WTC11 (cell line): ENCODE results near the gene NMUR1. TPM values are rescaled to one million over a fixed set of nuclear protein-coding genes. Genes with fewer than 3 reads are reported as not detected.

ENCODE experiments used
- ATAC-seq: fragments of 200-7000 bp; cut with Tn5 transposase; 2 replicates; pipeline ENCODE4 v1.10.0; 2021; ENCODE audit warnings: mild to moderate bottlenecking, moderate library complexity
- CTCF ChIA-PET: fragments of 300-600 bp; sonication (Branson Sonifier 250); formaldehyde crosslinking; loops from one replicate; lab custom pipeline; 2021; ENCODE audit warnings: antibody characterized with exemption; lab: Charles Lee
- POLR2A ChIA-PET: fragments of 350-600 bp; sonication (Branson Sonifier 250); formaldehyde crosslinking; loops from one replicate; lab custom pipeline; 2021; ENCODE audit warnings: antibody characterized with exemption; lab: Charles Lee
- DNase-seq: peaks from one replicate; pipeline ENCODE4 v3.0.0; 2021; ENCODE audit warnings: low spot score
- H3K27ac Mint-ChIP-seq: 2 replicates; pipeline ENCODE4 v1.8.0; 2021; ENCODE audit warnings: mixed read lengths
- H3K27me3 Mint-ChIP-seq: 2 replicates; pipeline ENCODE4 v1.8.0; 2021; ENCODE audit warnings: low read depth, mild to moderate bottlenecking, moderate library complexity, mixed read lengths
- H3K36me3 Mint-ChIP-seq: 2 replicates; pipeline ENCODE4 v1.8.0; 2021; ENCODE audit warnings: mixed read lengths
- H3K4me1 Mint-ChIP-seq: 2 replicates; pipeline ENCODE4 v1.8.0; 2022; ENCODE audit warnings: mixed read lengths
- H3K4me3 Mint-ChIP-seq: 2 replicates; pipeline ENCODE4 v1.8.0; 2021; ENCODE audit warnings: mild to moderate bottlenecking, moderate library complexity, mixed read lengths
- H3K9me3 Mint-ChIP-seq: 2 replicates; pipeline ENCODE4 v1.8.0; 2021; ENCODE audit warnings: mixed read lengths
- ATF3 ChIP-seq: sonication (generic); formaldehyde crosslinking; conservative IDR thresholded peaks from 2 replicates; pipeline ENCODE4 v1.8.1; 2022; ENCODE audit warnings: mild to moderate bottlenecking, missing genetic modification reagents
- GABPB1 ChIP-seq: sonication (generic); formaldehyde crosslinking; IDR thresholded peaks from 2 replicates; pipeline ENCODE4 v1.8.1; 2023; ENCODE audit warnings: mild to moderate bottlenecking, missing genetic modification reagents
- SP1 ChIP-seq: sonication (generic); formaldehyde crosslinking; conservative IDR thresholded peaks from 2 replicates; pipeline ENCODE4 v1.8.1; 2022; ENCODE audit warnings: missing genetic modification reagents
- ZBTB43 ChIP-seq: sonication (generic); formaldehyde crosslinking; IDR thresholded peaks from 2 replicates; pipeline ENCODE4 v1.8.1; 2023; ENCODE audit warnings: mild to moderate bottlenecking, missing genetic modification reagents
- ZNF121 ChIP-seq: sonication (generic); formaldehyde crosslinking; IDR thresholded peaks from 2 replicates; pipeline ENCODE4 v1.8.0; 2023; ENCODE audit warnings: missing genetic modification reagents
- ZNF263 ChIP-seq: sonication (generic); formaldehyde crosslinking; IDR thresholded peaks from 2 replicates; pipeline ENCODE4 v1.8.1; 2022; ENCODE audit warnings: low read depth, mild to moderate bottlenecking, moderate library complexity, missing genetic modification reagents
- ZNF423 ChIP-seq: fragments of 250-450 bp; sonication (Bioruptor Pico); IDR thresholded peaks from 2 replicates; pipeline ENCODE4 v2.1.2; 2022; ENCODE audit warnings: mild to moderate bottlenecking, moderate library complexity
- ZNF532 ChIP-seq: fragments of 250-450 bp; sonication (Bioruptor Pico); IDR thresholded peaks from 2 replicates; pipeline ENCODE4 v1.9.0; 2021; ENCODE audit warnings: mild to moderate bottlenecking, borderline replicate concordance
- ZNF671 ChIP-seq: fragments of 250-450 bp; sonication (Bioruptor Pico); IDR thresholded peaks from 2 replicates; pipeline ENCODE4 v1.8.0; 2021; ENCODE audit warnings: mild to moderate bottlenecking
- total RNA-seq: library from RNA; stranded (reverse); gene quantifications from 3 replicates; pipeline ENCODE4 v1.2.3, GENCODE V29; 2021
- TF ChIP-seq, protein P1 (sequence below): sonication (generic); formaldehyde crosslinking; IDR thresholded peaks from 2 replicates; pipeline ENCODE4 v1.8.1; 2023; ENCODE audit warnings: mild to moderate bottlenecking, missing genetic modification reagents, moderate library complexity
- TF ChIP-seq, protein P2 (sequence below): sonication (generic); formaldehyde crosslinking; IDR thresholded peaks from 2 replicates; pipeline ENCODE4 v1.8.0; 2022; ENCODE audit warnings: missing genetic modification reagents
- TF ChIP-seq, protein P3 (sequence below): sonication (generic); formaldehyde crosslinking; conservative IDR thresholded peaks from 2 replicates; pipeline ENCODE4 v1.8.1; 2023; ENCODE audit warnings: mild to moderate bottlenecking, low read depth, missing genetic modification reagents, moderate library complexity
- TF ChIP-seq, protein P4 (sequence below): fragments of 250-450 bp; sonication (Bioruptor Pico); IDR thresholded peaks from 2 replicates; pipeline ENCODE4 v2.1.2; 2022; ENCODE audit warnings: mild to moderate bottlenecking, moderate library complexity

Gene NMUR1
- total RNA-seq, 1 experiment from 2014 or later = 0.42 TPM

- TF ChIP-seq ATF3 (CRISPR knock-in tag) = no peak
- TF ChIP-seq ZNF423 (CRISPR knock-in tag) = no peak
- TF ChIP-seq, all 79 proteins: peak for 0
Measured at GRCh38 chr2:231503766-231504165, 26.5 kb downstream of the NMUR1 start (continued).

DNA sequence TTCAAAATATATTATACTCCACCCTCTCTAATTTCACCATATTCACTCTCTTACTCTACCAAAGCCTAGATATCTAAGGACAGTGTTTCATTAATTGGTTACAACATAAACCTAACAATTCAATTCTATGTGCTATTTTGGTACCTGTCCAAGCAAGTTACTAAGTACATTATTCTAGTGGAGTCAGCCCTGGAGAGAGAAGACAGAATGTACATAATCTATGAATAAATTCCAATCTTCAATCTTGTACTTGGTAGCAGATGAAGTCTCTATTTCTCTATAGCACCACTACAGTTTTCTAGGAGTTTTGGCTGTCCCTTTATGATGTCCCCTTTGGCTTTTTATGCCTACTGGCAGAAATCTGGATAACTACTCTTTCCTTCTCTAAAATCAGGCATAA, 27.6 kb downstream of the NMUR1 start:
- ChIA-PET POLR2A (no interaction called here), CTCF (interaction anchor here (1.4 kb wide), 1 partner anchor 39 kb away, joined by 4 read pairs; no protein-coding TSS in a partner anchor)
- H3K27me3 Mint-ChIP-seq = no peaks in the 10 kb centered on the region
- no peak for TF ChIP-seq ZNF121
- no peaks in the 10 kb centered on the region for H3K4me1 Mint-ChIP-seq
- no peaks in the 10 kb centered on the region for H3K9me3 Mint-ChIP-seq
- H3K4me3 Mint-ChIP-seq = no peak overlapping the region
- H3K36me3 Mint-ChIP-seq = peaks cover 31% of the 10 kb centered on the region
- no peak for ATAC-seq
- no peak for DNase-seq
- H3K27ac Mint-ChIP-seq = no peak overlapping the region

DNA sequence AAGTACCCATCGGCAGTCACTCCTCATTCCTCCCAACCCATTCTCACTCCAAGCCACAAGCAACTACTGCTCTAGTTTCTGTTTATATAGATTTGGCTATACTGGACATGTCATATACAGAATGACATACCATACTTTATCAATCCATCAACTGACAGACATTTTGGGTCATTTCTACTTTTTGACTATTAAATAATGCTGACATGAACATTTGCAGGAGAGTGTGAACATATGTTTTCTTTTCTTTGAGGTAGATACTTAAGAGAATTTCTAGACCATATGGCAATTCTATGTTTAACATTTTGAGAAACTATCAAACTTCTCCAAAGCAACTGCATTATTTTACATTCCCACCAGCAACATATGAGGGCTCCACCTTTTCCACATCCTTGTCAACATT, 32.6 kb downstream of the NMUR1 start:
- ATAC-seq = no peak
- CTCF ChIA-PET = interaction anchor here (2.6 kb wide), 1 partner anchor 15 kb away, joined by 9 read pairs; no protein-coding TSS in a partner anchor
- TF ChIP-seq, protein P1, sequence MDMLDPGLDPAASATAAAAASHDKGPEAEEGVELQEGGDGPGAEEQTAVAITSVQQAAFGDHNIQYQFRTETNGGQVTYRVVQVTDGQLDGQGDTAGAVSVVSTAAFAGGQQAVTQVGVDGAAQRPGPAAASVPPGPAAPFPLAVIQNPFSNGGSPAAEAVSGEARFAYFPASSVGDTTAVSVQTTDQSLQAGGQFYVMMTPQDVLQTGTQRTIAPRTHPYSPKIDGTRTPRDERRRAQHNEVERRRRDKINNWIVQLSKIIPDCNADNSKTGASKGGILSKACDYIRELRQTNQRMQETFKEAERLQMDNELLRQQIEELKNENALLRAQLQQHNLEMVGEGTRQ (CRISPR knock-in tag) = no peak
- TF ChIP-seq ZBTB43 (CRISPR knock-in tag) (no peak), GABPB1 (no peak), ZNF671 (CRISPR knock-in tag) (no peak), SP1 (CRISPR knock-in tag) (no peak), ZNF263 (no peak), ZNF532 (CRISPR knock-in tag) (no peak)
- TF ChIP-seq, protein P2, sequence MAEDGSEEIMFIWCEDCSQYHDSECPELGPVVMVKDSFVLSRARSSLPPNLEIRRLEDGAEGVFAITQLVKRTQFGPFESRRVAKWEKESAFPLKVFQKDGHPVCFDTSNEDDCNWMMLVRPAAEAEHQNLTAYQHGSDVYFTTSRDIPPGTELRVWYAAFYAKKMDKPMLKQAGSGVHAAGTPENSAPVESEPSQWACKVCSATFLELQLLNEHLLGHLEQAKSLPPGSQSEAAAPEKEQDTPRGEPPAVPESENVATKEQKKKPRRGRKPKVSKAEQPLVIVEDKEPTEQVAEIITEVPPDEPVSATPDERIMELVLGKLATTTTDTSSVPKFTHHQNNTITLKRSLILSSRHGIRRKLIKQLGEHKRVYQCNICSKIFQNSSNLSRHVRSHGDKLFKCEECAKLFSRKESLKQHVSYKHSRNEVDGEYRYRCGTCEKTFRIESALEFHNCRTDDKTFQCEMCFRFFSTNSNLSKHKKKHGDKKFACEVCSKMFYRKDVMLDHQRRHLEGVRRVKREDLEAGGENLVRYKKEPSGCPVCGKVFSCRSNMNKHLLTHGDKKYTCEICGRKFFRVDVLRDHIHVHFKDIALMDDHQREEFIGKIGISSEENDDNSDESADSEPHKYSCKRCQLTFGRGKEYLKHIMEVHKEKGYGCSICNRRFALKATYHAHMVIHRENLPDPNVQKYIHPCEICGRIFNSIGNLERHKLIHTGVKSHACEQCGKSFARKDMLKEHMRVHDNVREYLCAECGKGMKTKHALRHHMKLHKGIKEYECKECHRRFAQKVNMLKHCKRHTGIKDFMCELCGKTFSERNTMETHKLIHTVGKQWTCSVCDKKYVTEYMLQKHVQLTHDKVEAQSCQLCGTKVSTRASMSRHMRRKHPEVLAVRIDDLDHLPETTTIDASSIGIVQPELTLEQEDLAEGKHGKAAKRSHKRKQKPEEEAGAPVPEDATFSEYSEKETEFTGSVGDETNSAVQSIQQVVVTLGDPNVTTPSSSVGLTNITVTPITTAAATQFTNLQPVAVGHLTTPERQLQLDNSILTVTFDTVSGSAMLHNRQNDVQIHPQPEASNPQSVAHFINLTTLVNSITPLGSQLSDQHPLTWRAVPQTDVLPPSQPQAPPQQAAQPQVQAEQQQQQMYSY = no peak
- TF ChIP-seq, protein P3, sequence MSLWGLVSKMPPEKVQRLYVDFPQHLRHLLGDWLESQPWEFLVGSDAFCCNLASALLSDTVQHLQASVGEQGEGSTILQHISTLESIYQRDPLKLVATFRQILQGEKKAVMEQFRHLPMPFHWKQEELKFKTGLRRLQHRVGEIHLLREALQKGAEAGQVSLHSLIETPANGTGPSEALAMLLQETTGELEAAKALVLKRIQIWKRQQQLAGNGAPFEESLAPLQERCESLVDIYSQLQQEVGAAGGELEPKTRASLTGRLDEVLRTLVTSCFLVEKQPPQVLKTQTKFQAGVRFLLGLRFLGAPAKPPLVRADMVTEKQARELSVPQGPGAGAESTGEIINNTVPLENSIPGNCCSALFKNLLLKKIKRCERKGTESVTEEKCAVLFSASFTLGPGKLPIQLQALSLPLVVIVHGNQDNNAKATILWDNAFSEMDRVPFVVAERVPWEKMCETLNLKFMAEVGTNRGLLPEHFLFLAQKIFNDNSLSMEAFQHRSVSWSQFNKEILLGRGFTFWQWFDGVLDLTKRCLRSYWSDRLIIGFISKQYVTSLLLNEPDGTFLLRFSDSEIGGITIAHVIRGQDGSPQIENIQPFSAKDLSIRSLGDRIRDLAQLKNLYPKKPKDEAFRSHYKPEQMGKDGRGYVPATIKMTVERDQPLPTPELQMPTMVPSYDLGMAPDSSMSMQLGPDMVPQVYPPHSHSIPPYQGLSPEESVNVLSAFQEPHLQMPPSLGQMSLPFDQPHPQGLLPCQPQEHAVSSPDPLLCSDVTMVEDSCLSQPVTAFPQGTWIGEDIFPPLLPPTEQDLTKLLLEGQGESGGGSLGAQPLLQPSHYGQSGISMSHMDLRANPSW (CRISPR knock-in tag) = no peak
- TF ChIP-seq, protein P4, sequence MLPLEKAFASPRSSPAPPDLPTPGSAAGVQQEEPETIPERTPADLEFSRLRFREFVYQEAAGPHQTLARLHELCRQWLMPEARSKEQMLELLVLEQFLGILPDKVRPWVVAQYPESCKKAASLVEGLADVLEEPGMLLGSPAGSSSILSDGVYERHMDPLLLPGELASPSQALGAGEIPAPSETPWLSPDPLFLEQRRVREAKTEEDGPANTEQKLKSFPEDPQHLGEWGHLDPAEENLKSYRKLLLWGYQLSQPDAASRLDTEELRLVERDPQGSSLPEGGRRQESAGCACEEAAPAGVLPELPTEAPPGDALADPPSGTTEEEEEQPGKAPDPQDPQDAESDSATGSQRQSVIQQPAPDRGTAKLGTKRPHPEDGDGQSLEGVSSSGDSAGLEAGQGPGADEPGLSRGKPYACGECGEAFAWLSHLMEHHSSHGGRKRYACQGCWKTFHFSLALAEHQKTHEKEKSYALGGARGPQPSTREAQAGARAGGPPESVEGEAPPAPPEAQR (CRISPR knock-in tag) = no peak

More for the DNA sequence above, 32.6 kb downstream of the NMUR1 start:
- Mint-ChIP-seq H3K4me1 (no peaks in the 10 kb centered on the region), H3K9me3 (no peaks in the 10 kb centered on the region), H3K36me3 (peaks cover 4% of the 10 kb centered on the region), H3K27me3 (no peaks in the 10 kb centered on the region), H3K27ac (no peak overlapping the region), H3K4me3 (no peak overlapping the region)
- POLR2A ChIA-PET = interaction anchor here (0.6 kb wide), 1 partner anchor 17 kb away, joined by 4 read pairs; no protein-coding TSS in a partner anchor
- DNase-seq = no peak
